ENCODE results near the gene CERKL. TPM values are rescaled to one million over a fixed set of nuclear protein-coding genes. Genes with fewer than 3 reads are reported as not detected.
"Not testable (repeated sequence)": the region's sequence is repeated elsewhere in the genome, so short reads cannot be mapped to it uniquely, and the experiment has no call there.

Gene CERKL, protein sequence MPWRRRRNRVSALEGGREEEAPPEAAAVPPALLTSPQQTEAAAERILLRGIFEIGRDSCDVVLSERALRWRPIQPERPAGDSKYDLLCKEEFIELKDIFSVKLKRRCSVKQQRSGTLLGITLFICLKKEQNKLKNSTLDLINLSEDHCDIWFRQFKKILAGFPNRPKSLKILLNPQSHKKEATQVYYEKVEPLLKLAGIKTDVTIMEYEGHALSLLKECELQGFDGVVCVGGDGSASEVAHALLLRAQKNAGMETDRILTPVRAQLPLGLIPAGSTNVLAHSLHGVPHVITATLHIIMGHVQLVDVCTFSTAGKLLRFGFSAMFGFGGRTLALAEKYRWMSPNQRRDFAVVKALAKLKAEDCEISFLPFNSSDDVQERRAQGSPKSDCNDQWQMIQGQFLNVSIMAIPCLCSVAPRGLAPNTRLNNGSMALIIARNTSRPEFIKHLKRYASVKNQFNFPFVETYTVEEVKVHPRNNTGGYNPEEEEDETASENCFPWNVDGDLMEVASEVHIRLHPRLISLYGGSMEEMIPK
- total RNA-seq, result not detected
- long read RNA-seq, result 0 reads

DNA sequence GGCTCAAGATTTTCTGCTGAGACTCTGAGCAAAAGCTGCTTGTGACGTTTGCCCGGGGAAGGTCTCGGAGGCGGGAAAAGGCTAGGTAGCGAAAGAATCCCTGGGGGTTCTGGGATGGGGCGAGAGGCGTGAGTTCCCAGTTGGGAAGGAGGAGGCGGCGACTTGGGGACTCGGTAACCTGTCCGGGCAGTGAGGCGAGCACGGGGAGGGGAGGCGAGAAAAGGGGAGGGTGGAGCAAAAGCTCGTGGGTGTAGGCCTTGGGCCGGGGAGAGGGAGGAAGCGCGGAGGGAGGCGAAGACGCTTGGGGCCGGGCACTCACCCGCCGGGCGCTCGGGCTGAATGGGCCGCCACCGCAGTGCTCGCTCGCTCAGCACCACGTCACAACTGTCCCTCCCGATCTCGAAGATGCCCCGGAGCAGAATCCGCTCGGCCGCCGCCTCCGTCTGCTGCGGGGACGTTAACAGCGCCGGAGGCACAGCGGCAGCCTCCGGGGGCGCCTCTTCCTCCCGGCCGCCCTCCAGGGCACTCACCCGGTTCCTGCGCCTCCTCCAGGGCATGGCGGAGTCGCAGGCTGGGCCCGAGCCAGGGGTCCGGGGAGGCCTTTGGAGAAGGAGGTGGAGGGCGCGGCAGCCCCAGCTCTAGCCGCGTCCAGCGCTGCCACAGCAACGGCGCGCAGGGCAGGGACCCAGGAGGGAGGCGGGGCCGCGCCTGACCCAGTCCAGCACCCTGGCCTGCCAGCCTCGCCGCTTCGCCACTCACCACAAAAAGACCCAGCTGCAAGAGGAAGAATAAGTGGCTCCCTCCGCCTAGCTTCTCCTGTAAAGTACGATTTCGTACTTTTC is at the start of gene CERKL:
Gene CERKL, minus strand, starts transcription at position 656 of the 842 bp plus-strand sequence. Its CDS starts 99 bp downstream, at position 557.
- intact Hi-C loops (cut with DNase I), result no loop called here
- peak; percentile 68 for DNase-seq (ENCODE audit: missing footprints)

GRCh38 chr2:181702519-181702918 is 45.6 kb upstream of the CERKL start:
- DNase-seq (ENCODE audit: missing footprints); ATAC-seq; intact Hi-C loops (cut with DNase I): not testable (repeated sequence)

More for the DNA sequence above, at the start of gene CERKL:
- ATAC-seq, result peak; percentile 76

- intact Hi-C loops (cut with DNase I), result no loop called here
- DNase-seq (ENCODE audit: missing footprints), result no peak
- no peak for ATAC-seq
These were observed 41.3 kb upstream of the CERKL start for GRCh38 chr2:181698223-181698622.

GRCh38 chr2:181697571-181697970 is 40.7 kb upstream of the CERKL start:
- DNase-seq (ENCODE audit: missing footprints), result no peak
- intact Hi-C loops (cut with DNase I), result no loop called here
- ATAC-seq, result no peak

GRCh38 chr2:181697126-181697525 is 40.2 kb upstream of the CERKL start:
- intact Hi-C loops (cut with DNase I), result no loop called here
- no peak for ATAC-seq
- DNase-seq (ENCODE audit: missing footprints), result no peak

- ATAC-seq, result no peak
- intact Hi-C loops (cut with DNase I), result no loop called here
These were observed 37.4 kb upstream of the CERKL start for GRCh38 chr2:181694271-181694670.

GRCh38 chr2:181690860-181691259 is 34.0 kb upstream of the CERKL start:
- intact Hi-C loops (cut with DNase I), result no loop called here
- DNase-seq (ENCODE audit: missing footprints) (no peak), ATAC-seq (no peak)

More at GRCh38 chr2:181694271-181694670, 37.4 kb upstream of the CERKL start:
- no peak for DNase-seq (ENCODE audit: missing footprints)

GRCh38 chr2:181686576-181687185 is 29.8 kb upstream of the CERKL start:
- intact Hi-C loops (cut with DNase I), result no loop called here
- DNase-seq (ENCODE audit: missing footprints) (no peak), ATAC-seq (no peak)

GRCh38 chr2:181685150-181685688 is 28.3 kb upstream of the CERKL start:
- no peak for ATAC-seq
- intact Hi-C loops (cut with DNase I), result no loop called here
- DNase-seq (ENCODE audit: missing footprints), result no peak

DNA sequence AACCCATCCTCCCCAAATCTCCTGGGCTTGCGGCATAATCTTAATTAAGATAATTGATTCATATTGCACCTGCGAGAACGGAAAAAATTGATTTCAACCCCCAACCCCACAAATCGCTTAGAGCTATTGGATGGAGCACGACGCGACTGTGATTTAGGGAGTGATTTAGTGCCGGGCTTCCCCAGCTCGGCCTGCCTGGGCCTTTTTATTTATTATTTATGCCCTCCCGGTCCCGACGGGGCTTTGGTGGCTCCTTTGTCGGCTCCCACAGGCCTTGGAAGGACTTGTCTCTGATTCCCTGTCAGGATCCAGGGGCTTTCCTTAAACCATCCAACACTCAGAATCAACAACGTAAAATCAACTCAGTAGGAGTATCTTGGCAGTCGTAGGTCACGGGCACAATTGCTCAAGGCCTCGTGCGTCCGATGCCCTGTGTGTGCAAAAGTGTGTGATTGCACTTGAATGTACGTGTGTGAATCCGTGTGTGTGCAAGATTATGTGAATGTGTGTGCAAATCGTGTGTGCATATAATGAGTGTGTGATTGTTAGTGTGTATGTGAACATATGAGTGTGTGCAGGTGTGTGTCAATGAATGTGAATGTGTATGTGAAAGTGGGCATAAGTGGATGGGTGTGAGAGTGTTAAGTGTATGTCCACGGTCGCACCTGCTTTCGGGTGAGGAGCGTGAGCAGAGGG is 27.7 kb upstream of the CERKL start:
- no peak for DNase-seq (ENCODE audit: missing footprints)
- intact Hi-C loops (cut with DNase I), result no loop called here
- ATAC-seq, result no peak

DNA sequence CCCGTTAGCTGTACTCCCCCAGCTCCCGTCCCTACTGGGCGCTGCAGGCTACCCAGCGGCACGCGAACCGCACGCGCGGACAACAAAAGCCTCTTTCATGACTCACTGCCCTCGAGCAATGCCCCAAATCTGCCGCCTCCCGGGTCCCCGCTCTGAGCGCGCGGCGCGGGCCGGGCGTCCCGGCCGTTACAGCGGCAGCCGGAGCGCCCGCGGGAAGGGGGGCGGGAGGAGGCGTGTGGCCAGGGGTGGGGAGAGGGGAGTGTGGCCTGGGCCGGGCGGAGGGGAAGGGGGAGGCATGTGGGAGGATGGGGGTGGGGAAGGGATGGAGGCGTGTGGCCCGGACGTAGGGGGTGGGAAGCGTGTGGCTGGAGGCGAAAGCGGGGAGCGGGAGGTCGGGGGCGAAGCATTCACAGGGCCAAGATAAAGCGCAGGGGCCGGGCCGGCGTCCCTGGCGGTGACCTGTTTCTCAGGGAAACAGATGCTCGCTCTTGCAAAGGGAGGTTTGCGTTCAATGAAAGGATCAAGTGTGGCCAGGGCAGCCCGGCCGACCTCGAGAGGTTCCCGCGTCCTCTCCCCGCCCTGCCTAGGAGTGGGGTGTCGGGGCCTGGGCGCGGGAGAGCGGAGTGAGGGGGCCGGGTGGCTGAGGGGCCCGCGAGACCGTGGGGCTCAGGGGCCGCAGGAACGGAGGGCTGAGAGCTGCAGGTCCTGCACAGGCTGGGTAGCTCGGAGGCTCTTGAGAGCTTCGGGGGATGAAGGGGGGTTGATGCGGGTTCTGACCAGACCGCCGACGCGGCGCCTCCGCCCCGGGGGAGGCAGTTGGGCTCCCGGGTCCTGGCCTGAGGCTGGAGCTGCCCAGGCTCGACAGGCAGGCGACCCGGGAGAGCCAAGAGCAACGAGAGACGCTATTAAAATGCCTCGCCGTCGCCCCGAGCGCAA is 26.9 kb upstream of the CERKL start:
- ATAC-seq (no peak), DNase-seq (ENCODE audit: missing footprints) (no peak)
- intact Hi-C loops (cut with DNase I), result no loop called here

GRCh38 chr2:181682795-181683517 is 26.1 kb upstream of the CERKL start:
- ATAC-seq (no peak), DNase-seq (ENCODE audit: missing footprints) (no peak)
- intact Hi-C loops (cut with DNase I), result no loop called here

DNA sequence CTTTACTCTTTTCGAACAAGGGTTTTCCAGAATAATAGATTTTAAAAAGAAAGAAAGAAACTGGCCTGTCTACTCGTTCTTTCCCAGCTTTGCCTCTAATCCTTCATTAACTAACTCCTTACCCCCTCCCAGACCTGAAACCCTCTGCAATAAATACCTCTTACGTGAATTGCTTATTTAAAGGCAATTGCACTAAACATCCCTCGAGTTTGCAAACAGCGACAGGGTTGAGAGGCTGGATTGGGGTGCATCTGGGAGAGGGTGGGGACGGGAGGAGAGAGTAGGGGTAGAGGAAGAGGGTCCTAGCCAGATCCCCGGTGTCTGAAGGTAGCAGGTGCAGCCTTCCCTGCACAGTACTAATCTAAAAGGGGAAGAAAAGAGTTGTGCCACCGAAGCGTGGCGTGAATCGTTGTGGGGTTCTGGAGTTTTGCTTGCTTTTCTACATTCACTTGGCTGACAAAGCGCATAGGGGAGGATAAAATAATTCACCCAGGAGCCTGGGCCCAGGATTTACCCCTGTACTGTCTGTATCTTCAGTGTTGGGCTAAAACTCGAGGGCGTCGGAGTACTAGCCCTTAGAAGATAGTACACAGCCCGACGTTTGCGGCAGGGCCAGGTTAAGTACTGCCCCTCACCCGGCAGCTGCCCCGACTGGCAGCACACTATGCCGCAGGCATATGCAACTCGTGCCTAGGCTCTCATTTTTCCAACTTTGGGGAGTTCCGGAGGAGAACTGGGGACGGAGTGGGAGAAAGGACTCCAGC is 25.3 kb upstream of the CERKL start:
- DNase-seq (ENCODE audit: missing footprints) (no peak), ATAC-seq (no peak)
- intact Hi-C loops (cut with DNase I), result no loop called here

- intact Hi-C loops (cut with DNase I), result no loop called here
These were observed 24.3 kb upstream of the CERKL start for GRCh38 chr2:181680937-181681811.

More at GRCh38 chr2:181680937-181681811, 24.3 kb upstream of the CERKL start:
- ATAC-seq, result no peak
- DNase-seq (ENCODE audit: missing footprints), result no peak

Data from Right ventricle myocardium inferior (tissue), 1 donor.